ENCODE measurements around the gene RHBDF1. TPM values are rescaled to one million over a fixed set of nuclear protein-coding genes. Genes with fewer than 3 reads are reported as not detected.
A peak's percentile ranks its signal among the peaks of the same experiment; 100 is the strongest.

RHBDF1 gene
- total and polyA plus RNA-seq, 9 of the 15 experiments (the other 6 are each of a cell fraction or from before 2014, with no cell fraction given) = 1.0 to 8.2 (median 4.2) TPM

- TF ChIP-seq ILF3 (IDR thresholded peaks at IDR 0.05; ENCODE audit: borderline replicate concordance) (no peak), ZNF717 (CRISPR knock-in tag; IDR thresholded peaks at IDR 0.05) (no peak), THRAP3 (IDR thresholded peaks at IDR 0.05; ENCODE audit: borderline replicate concordance) (no peak), ETS2 (tag; IDR thresholded peaks at IDR 0.05; ENCODE audit: borderline replicate concordance, poor library complexity, severe bottlenecking) (no peak), SRSF9 (IDR thresholded peaks at IDR 0.05; ENCODE audit: borderline replicate concordance, low read depth, low read length) (no peak), NUFIP1 (IDR thresholded peaks at IDR 0.05; ENCODE audit: partially characterized antibody) (no peak), NEUROD1 (IDR thresholded peaks at IDR 0.05; ENCODE audit: borderline replicate concordance, low read depth, low read length, partially characterized antibody) (no peak), ZNF175 (CRISPR knock-in tag; IDR thresholded peaks at IDR 0.05; ENCODE audit: low read depth) (no peak), ESRRB (CRISPR knock-in tag; IDR thresholded peaks at IDR 0.05; ENCODE audit: borderline replicate concordance) (no peak), FOXJ3 (CRISPR knock-in tag; IDR thresholded peaks at IDR 0.05) (no peak), ZNF586 (CRISPR knock-in tag; conservative IDR thresholded peaks at IDR 0.05) (no peak), ZNF3 (CRISPR knock-in tag; IDR thresholded peaks at IDR 0.05) (no peak), NFYB (IDR thresholded peaks at IDR 0.05; ENCODE audit: extremely low read depth, insufficient read length) (no peak), EHMT2 (IDR thresholded peaks at IDR 0.05) (no peak), ZNF445 (CRISPR knock-in tag; IDR thresholded peaks at IDR 0.05; ENCODE audit: low read depth) (0 out of 2 replicates have a peak, but pooled peaks have one; percentile 44), E2F6 (IDR thresholded peaks at IDR 0.05; ENCODE audit: borderline replicate concordance in 1 of 2, extremely low read depth in 1 of 2, insufficient read depth in 1 of 2, insufficient read length in 1 of 2, low read depth in 1 of 2, low read length in 1 of 2, poor library complexity in 1 of 2, severe bottlenecking in 1 of 2) (no peak), ZC3H4 (CRISPR knock-in tag; IDR thresholded peaks at IDR 0.05; ENCODE audit: borderline replicate concordance) (no peak), SMAD4 (CRISPR knock-in tag; conservative IDR thresholded peaks at IDR 0.05) (peak; percentile 73), ZNF778 (CRISPR knock-in tag; IDR thresholded peaks at IDR 0.05) (no peak), ZNF133 (CRISPR knock-in tag; IDR thresholded peaks at IDR 0.05) (no peak), ZNF512 (tag; IDR thresholded peaks at IDR 0.05) (no peak), ARNT (IDR thresholded peaks at IDR 0.05) (peak in 1 of 2 experiments; percentile 95; a peak in 1 of 4 replicates), HMBOX1 (IDR thresholded peaks at IDR 0.05) (no peak), DMBX1 (CRISPR knock-in tag; IDR thresholded peaks at IDR 0.05; ENCODE audit: borderline replicate concordance) (peak; percentile 60; the same call in 1 of the 2 replicates), TAF9B (IDR thresholded peaks at IDR 0.05; ENCODE audit: partially characterized antibody) (no peak), ZNF23 (CRISPR knock-in tag; IDR thresholded peaks at IDR 0.05) (no peak)
Measured at GRCh38 chr16:119835-120491, 47.5 kb upstream of the RHBDF1 start (continued).
